SK-N-SH (cell line): Measurements from ENCODE around the gene PRICKLE1. TPM values are rescaled to one million over a fixed set of nuclear protein-coding genes. Genes with fewer than 3 reads are reported as not detected.

Source experiments
- CTCF ChIA-PET: fragments of 300-600, 350-600 bp; formaldehyde crosslinking; extraction: SDS; loops from one replicate; lab custom pipeline; 2021; lab: Yijun Ruan, JAX
- POLR2A ChIA-PET: fragments of 350-600 bp; sonication (Branson Sonifier 250); formaldehyde crosslinking; extraction: SDS; loops from one replicate; lab custom pipeline; 2020; ENCODE audit warnings: antibody characterized with exemption, inconsistent platforms; lab: Yijun Ruan, JAX
- DNase-seq: peaks from one replicate; pipeline ENCODE4 v3.0.0; 2012
- H2AFZ ChIP-seq: fragments of 200-600 bp; sonication (generic); 2 replicates; pipeline ENCODE4 v1.8.1; 2016; ENCODE audit warnings: antibody characterized with exemption, mild to moderate bottlenecking, low read depth
- H3F3A ChIP-seq: fragments of 200-600 bp; sonication (generic); replicated peaks from 2 replicates; pipeline ENCODE3; 2016; ENCODE audit warnings: antibody characterized with exemption, mild to moderate bottlenecking; ENCODE audit not compliant: insufficient read depth
- H3K27ac ChIP-seq, 2 experiments: fragments of 200-500 bp in 1 of 2; fragments of 200-600 bp in 1 of 2; sonication (Bioruptor generic) in 1 of 2; sonication (generic), shearing (Covaris generic) in 1 of 2; 2 replicates each; pipeline versions ENCODE4 v1.5.1 to v1.6.1; 2014 to 2016; ENCODE audit warnings: low read depth in 2 of 2, inconsistent platforms in 1 of 2, low read length in 1 of 2, mild to moderate bottlenecking in 1 of 2, mixed read lengths in 1 of 2
- H3K27me3 ChIP-seq: fragments of 200-600 bp; sonication (generic), shearing (Covaris generic); 2 replicates; pipeline ENCODE4 v1.6.1; 2016; ENCODE audit warnings: mixed run types; ENCODE audit not compliant: insufficient read depth
- H3K36me3 ChIP-seq, 2 experiments: fragments of 200-500 bp in 1 of 2; fragments of 200-600 bp in 1 of 2; sonication (Bioruptor generic) in 1 of 2; sonication (generic) in 1 of 2; replicated peaks in 1 of 2; 2 replicates each; pipeline versions ENCODE3 to v1.5.1; 2014 to 2016; ENCODE audit warnings: low read length in 1 of 2, mild to moderate bottlenecking in 1 of 2; ENCODE audit not compliant: insufficient read depth in 2 of 2, control insufficient read depth in 1 of 2
- H3K4me1 ChIP-seq, 2 experiments: fragments of 200-500 bp in 1 of 2; fragments of 200-600 bp in 1 of 2; sonication (Bioruptor generic) in 1 of 2; sonication (generic), shearing (Covaris generic) in 1 of 2; 2 replicates each; pipeline versions ENCODE4 v1.5.1 to v1.6.1; 2014 to 2016; ENCODE audit warnings: low read depth in 1 of 2, low read length in 1 of 2, mixed run types in 1 of 2; ENCODE audit not compliant: insufficient read depth in 2 of 2, control insufficient read depth in 1 of 2
- H3K4me2 ChIP-seq: fragments of 200-600 bp; sonication (generic), shearing (Covaris generic); 2 replicates; pipeline ENCODE4 v1.6.1; 2017; ENCODE audit warnings: mixed run types
- H3K4me3 ChIP-seq, 2 experiments: fragments of 200-500 bp in 1 of 2; fragments of 200-600 bp in 1 of 2; sonication (Bioruptor generic) in 1 of 2; sonication (generic), shearing (Covaris generic) in 1 of 2; 2 replicates each; pipeline versions ENCODE4 v1.5.1 to v1.8.1; 2014 to 2016; ENCODE audit warnings: low read depth in 2 of 2, inconsistent platforms in 1 of 2, low read length in 1 of 2, mild to moderate bottlenecking in 1 of 2, mixed read lengths in 1 of 2, moderate library complexity in 1 of 2
- H3K79me2 ChIP-seq: fragments of 200-600 bp; sonication (generic); 2 replicates; pipeline ENCODE4 v1.8.1; 2017; ENCODE audit warnings: mild to moderate bottlenecking; ENCODE audit not compliant: insufficient read depth
- H3K9ac ChIP-seq: fragments of 200-600 bp; sonication (generic); 2 replicates; pipeline ENCODE4 v1.6.1; 2017; ENCODE audit warnings: mixed run types
- H3K9me2 ChIP-seq: fragments of 200-600 bp; sonication (generic); 2 replicates; pipeline ENCODE4 v1.6.1; 2017; ENCODE audit warnings: mixed run types
- H3K9me3 ChIP-seq: fragments of 200-600 bp; sonication (generic); 2 replicates; pipeline ENCODE4 v1.6.1; 2017; ENCODE audit warnings: mixed run types, mild to moderate bottlenecking, moderate library complexity
- H4K20me1 ChIP-seq: fragments of 200-600 bp; sonication (generic); 2 replicates; pipeline ENCODE4 v1.6.1; 2017; ENCODE audit warnings: mild to moderate bottlenecking, mixed run types; ENCODE audit not compliant: insufficient read depth
- EP300 ChIP-seq, 2 experiments: IDR thresholded peaks; 2 replicates each; pipeline versions ENCODE4 v1.4.0 to v1.6.1; 2012; ENCODE audit warnings: borderline replicate concordance in 1 of 2, low read depth in 1 of 2, low read length in 1 of 2
- EZH2phosphoT487 ChIP-seq: fragments of 200-600 bp; sonication (generic); IDR thresholded peaks from 2 replicates; pipeline ENCODE4 v1.6.1; 2017; ENCODE audit warnings: low read depth, mixed run types, mild to moderate bottlenecking, antibody characterized with exemption, moderate library complexity, borderline replicate concordance
- FOSL2 ChIP-seq: IDR thresholded peaks from 2 replicates; pipeline ENCODE4 v1.4.0; 2012; ENCODE audit warnings: low read depth, mild to moderate bottlenecking, moderate library complexity, borderline replicate concordance
- FOXM1 ChIP-seq: IDR thresholded peaks from 2 replicates; pipeline ENCODE4 v1.4.0; 2012; ENCODE audit warnings: low read depth, mild to moderate bottlenecking
- GATA2 ChIP-seq: sonication (generic); formaldehyde crosslinking; IDR thresholded peaks from 2 replicates; pipeline ENCODE4 v1.5.0; 2020; ENCODE audit warnings: mild to moderate bottlenecking, missing genetic modification reagents
- JUND ChIP-seq: IDR thresholded peaks from 2 replicates; pipeline ENCODE4 v1.4.0; 2012
- MEF2A ChIP-seq: IDR thresholded peaks from 2 replicates; pipeline ENCODE4 v1.4.0; 2012; ENCODE audit warnings: low read depth, borderline replicate concordance
- NFIC ChIP-seq: IDR thresholded peaks from 2 replicates; pipeline ENCODE4 v1.4.0; 2012; ENCODE audit warnings: borderline replicate concordance
- NRF1 ChIP-seq: IDR thresholded peaks from 2 replicates; pipeline ENCODE4 v1.6.1; 2012; ENCODE audit warnings: low read depth, mild to moderate bottlenecking, low read length
- RCOR1 ChIP-seq: fragments of 150-350 bp; IDR thresholded peaks from 2 replicates; pipeline ENCODE4 v1.6.1; 2017; ENCODE audit warnings: antibody characterized with exemption, low read length
- RFX5 ChIP-seq: IDR thresholded peaks from 2 replicates; pipeline ENCODE4 v1.6.1; 2012; ENCODE audit warnings: mild to moderate bottlenecking, improper control_type of control experiment, low read length
- RXRA ChIP-seq: IDR thresholded peaks from 2 replicates; pipeline ENCODE4 v1.4.0; 2012; ENCODE audit warnings: low read depth, mild to moderate bottlenecking, borderline replicate concordance
- SIN3A ChIP-seq: IDR thresholded peaks from 2 replicates; pipeline ENCODE4 v1.6.1; 2012; ENCODE audit warnings: low read depth, mild to moderate bottlenecking, low read length, moderate library complexity, borderline replicate concordance
- SMC3 ChIP-seq: IDR thresholded peaks from 2 replicates; pipeline ENCODE4 v1.6.1; 2012; ENCODE audit warnings: low read depth, low read length, improper control_type of control experiment
- TAF1 ChIP-seq: IDR thresholded peaks from 2 replicates; pipeline ENCODE4 v1.6.1; 2012; ENCODE audit warnings: low read depth, mild to moderate bottlenecking, low read length, moderate library complexity, borderline replicate concordance
- TEAD4 ChIP-seq: IDR thresholded peaks from 2 replicates; pipeline ENCODE4 v1.4.0; 2012; ENCODE audit warnings: mild to moderate bottlenecking, borderline replicate concordance; ENCODE audit not compliant: insufficient read depth
- YY1 ChIP-seq: IDR thresholded peaks from 2 replicates; pipeline ENCODE4 v1.4.0; 2012; ENCODE audit warnings: low read depth, mild to moderate bottlenecking
- WGBS: methylation state at CpG from one replicate; pipeline ENCODE4 v1.1.6; 2017; ENCODE audit warnings: low lambda C conversion rate; 5-methylcytosine and 5-hydroxymethylcytosine counted together
- polyA plus RNA-seq, 3 experiments: library from polyadenylated mRNA; depleted of rRNA; stranded (reverse); fragments of >200 nt; gene quantifications; 2 replicates each; pipeline ENCODE4 v1.2.3, GENCODE V29; 2012
- TF ChIP-seq, protein P1 (sequence below): IDR thresholded peaks from 2 replicates; pipeline ENCODE4; 2012
- TF ChIP-seq, protein P2 (sequence below): fragments of 150-350 bp; IDR thresholded peaks from 2 replicates; pipeline ENCODE4 v1.6.1; 2017; ENCODE audit warnings: antibody characterized with exemption, low read length, low read depth, borderline replicate concordance
- TF ChIP-seq, protein P3 (sequence below): IDR thresholded peaks from 2 replicates; pipeline ENCODE4 v1.4.0; 2012; ENCODE audit warnings: low read depth, borderline replicate concordance
- TF ChIP-seq, protein P4 (sequence below): IDR thresholded peaks from 2 replicates; pipeline ENCODE4 v1.6.1; 2012; ENCODE audit warnings: mild to moderate bottlenecking, low read depth, low read length, moderate library complexity

PRICKLE1 gene
- polyA plus RNA-seq, 1 of the 3 experiments (the other 2 are of a cell fraction): 1.2 TPM

DNA sequence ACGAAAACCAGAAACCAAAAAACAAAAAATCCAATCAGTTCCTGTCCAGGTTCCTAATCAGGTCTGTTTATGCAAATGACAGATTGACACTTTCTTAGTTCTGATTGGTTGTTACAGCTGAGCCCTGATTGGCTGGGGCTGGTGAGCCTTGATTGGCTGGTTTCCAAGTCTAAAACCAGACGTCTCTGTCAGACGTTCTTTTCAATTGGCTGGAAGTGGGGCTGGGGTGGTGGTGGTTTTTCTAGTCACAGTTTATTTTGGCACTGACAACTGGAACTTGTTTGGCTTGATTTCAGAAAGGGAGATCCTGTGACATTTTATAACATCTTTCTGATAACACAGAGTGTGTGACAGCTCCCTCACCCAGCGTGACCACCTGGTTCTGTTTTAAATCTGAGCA lies 36.1 kb upstream of the PRICKLE1 start:
- H3K9ac ChIP-seq: no peak overlapping the region
- H3K4me2 ChIP-seq: no peak overlapping the region
- no peak overlapping the region for H3K4me3 ChIP-seq
- WGBS: 21% methylated on average over 4 of the region's 4 CpGs
- CTCF ChIA-PET: no interaction called here
- POLR2A ChIA-PET: no interaction called here
- H4K20me1 ChIP-seq: no peaks in the 10 kb centered on the region
- H3K4me1 ChIP-seq: no peaks in the 10 kb centered on the region
- H3K9me2 ChIP-seq: no peaks in the 10 kb centered on the region
- H3K79me2 ChIP-seq: no peaks in the 10 kb centered on the region
- TF ChIP-seq, protein P1, sequence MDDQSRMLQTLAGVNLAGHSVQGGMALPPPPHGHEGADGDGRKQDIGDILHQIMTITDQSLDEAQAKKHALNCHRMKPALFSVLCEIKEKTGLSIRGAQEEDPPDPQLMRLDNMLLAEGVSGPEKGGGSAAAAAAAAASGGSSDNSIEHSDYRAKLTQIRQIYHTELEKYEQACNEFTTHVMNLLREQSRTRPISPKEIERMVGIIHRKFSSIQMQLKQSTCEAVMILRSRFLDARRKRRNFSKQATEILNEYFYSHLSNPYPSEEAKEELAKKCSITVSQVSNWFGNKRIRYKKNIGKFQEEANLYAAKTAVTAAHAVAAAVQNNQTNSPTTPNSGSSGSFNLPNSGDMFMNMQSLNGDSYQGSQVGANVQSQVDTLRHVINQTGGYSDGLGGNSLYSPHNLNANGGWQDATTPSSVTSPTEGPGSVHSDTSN: no peak
- TF ChIP-seq, protein P2, sequence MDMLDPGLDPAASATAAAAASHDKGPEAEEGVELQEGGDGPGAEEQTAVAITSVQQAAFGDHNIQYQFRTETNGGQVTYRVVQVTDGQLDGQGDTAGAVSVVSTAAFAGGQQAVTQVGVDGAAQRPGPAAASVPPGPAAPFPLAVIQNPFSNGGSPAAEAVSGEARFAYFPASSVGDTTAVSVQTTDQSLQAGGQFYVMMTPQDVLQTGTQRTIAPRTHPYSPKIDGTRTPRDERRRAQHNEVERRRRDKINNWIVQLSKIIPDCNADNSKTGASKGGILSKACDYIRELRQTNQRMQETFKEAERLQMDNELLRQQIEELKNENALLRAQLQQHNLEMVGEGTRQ: no peak
- no peak for TF ChIP-seq SIN3A
- no peak for TF ChIP-seq TAF1
- TF ChIP-seq TEAD4: no peak
- no peak for TF ChIP-seq GATA2 (CRISPR knock-in tag)
- TF ChIP-seq, all 33 proteins: peak for 0
- Histone ChIP-seq H3K9me3 (no peaks in the 10 kb centered on the region), H3F3A (no peaks in the 10 kb centered on the region), H2AFZ (no peak overlapping the region), H3K36me3 (no peaks in the 10 kb centered on the region), H3K27ac (no peak overlapping the region), H3K27me3 (no peaks in the 10 kb centered on the region)
- peak; percentile 35 for DNase-seq

DNA sequence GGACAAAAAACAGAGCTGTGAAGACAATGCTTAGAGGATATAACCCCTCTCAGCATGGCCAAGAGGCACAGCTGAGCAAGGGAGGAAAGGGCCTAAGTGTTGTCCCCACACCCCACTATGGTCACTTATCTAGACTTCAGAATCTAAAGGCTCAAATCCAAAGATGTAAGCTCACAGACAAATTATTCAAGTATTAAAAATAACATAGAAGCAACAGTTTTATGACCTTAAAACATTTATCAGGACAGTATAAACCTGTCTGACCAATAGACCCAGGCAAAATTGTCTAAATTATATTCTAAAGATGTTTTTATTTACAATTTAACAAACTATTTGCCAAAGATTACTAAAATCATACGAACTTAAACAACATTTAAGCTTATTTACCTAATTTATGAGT lies 28.1 kb upstream of the PRICKLE1 start:
- ChIA-PET CTCF (interaction anchor here (0.6 to 1.2 kb wide), 2 partner anchors 16 to 19 kb away, joined by 3 read pairs; no protein-coding TSS in a partner anchor), POLR2A (no interaction called here)
- no peak overlapping the region for H3K9ac ChIP-seq
- H3K9me3 ChIP-seq: peaks cover 3% of the 10 kb centered on the region; the same call in 1 of the 2 replicates
- no peak overlapping the region for H3K27ac ChIP-seq
- no peaks in the 10 kb centered on the region for H3K79me2 ChIP-seq
- no peak overlapping the region for H3K4me3 ChIP-seq
- DNase-seq: no peak
- no peaks in the 10 kb centered on the region for H3K4me1 ChIP-seq
- 2% methylated on average over 1 of the region's 1 CpG for WGBS
- no peaks in the 10 kb centered on the region for H3K36me3 ChIP-seq
- no peak overlapping the region for H2AFZ ChIP-seq
- no peaks in the 10 kb centered on the region for H3K9me2 ChIP-seq
- no peaks in the 10 kb centered on the region for H3K27me3 ChIP-seq
- H3K4me2 ChIP-seq: no peak overlapping the region
- H4K20me1 ChIP-seq: no peaks in the 10 kb centered on the region
- TF ChIP-seq, protein P2: no peak
- TF ChIP-seq RFX5 (no peak), SMC3 (no peak), NFIC (no peak), EP300 (IDR thresholded peaks at IDR 0.05; ENCODE audit: borderline replicate concordance in 1 of 2, low read depth in 1 of 2, low read length in 1 of 2) (no peak), EZH2phosphoT487 (no peak), FOSL2 (no peak), FOXM1 (no peak), RXRA (no peak), GATA2 (CRISPR knock-in tag) (no peak), TEAD4 (no peak), YY1 (no peak), RCOR1 (no peak), MEF2A (no peak), TAF1 (no peak), NRF1 (no peak), JUND (no peak)
- TF ChIP-seq, protein P3, sequence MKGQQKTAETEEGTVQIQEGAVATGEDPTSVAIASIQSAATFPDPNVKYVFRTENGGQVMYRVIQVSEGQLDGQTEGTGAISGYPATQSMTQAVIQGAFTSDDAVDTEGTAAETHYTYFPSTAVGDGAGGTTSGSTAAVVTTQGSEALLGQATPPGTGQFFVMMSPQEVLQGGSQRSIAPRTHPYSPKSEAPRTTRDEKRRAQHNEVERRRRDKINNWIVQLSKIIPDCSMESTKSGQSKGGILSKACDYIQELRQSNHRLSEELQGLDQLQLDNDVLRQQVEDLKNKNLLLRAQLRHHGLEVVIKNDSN: no peak
- TF ChIP-seq, protein P4, sequence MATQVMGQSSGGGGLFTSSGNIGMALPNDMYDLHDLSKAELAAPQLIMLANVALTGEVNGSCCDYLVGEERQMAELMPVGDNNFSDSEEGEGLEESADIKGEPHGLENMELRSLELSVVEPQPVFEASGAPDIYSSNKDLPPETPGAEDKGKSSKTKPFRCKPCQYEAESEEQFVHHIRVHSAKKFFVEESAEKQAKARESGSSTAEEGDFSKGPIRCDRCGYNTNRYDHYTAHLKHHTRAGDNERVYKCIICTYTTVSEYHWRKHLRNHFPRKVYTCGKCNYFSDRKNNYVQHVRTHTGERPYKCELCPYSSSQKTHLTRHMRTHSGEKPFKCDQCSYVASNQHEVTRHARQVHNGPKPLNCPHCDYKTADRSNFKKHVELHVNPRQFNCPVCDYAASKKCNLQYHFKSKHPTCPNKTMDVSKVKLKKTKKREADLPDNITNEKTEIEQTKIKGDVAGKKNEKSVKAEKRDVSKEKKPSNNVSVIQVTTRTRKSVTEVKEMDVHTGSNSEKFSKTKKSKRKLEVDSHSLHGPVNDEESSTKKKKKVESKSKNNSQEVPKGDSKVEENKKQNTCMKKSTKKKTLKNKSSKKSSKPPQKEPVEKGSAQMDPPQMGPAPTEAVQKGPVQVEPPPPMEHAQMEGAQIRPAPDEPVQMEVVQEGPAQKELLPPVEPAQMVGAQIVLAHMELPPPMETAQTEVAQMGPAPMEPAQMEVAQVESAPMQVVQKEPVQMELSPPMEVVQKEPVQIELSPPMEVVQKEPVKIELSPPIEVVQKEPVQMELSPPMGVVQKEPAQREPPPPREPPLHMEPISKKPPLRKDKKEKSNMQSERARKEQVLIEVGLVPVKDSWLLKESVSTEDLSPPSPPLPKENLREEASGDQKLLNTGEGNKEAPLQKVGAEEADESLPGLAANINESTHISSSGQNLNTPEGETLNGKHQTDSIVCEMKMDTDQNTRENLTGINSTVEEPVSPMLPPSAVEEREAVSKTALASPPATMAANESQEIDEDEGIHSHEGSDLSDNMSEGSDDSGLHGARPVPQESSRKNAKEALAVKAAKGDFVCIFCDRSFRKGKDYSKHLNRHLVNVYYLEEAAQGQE: no peak
- no peaks in the 10 kb centered on the region for H3F3A ChIP-seq
